ENCODE results near the gene EIF2B1. TPM values are rescaled to one million over a fixed set of nuclear protein-coding genes. Genes with fewer than 3 reads are reported as not detected.

Gene EIF2B1
- total and polyA plus RNA-seq, 2 donors (not counting 1 experiment from before 2014, with no cell fraction given) = 48.9 to 54.0 TPM

GRCh38 chr12:123614531-123614930 is 19.0 kb downstream of the EIF2B1 start:
- no peaks in the 10 kb centered on the region for H3K4me1 ChIP-seq (ENCODE audit: control insufficient read depth in 2 of 2, insufficient read depth in 2 of 2, low read length in 2 of 2)
- H3K4me3 ChIP-seq (ENCODE audit: control extremely low read depth in 1 of 5, extremely low read depth in 1 of 5, insufficient read depth in 1 of 5, low read depth in 2 of 5, low read length in 4 of 5) = no peak overlapping the region
- H3K27ac ChIP-seq (ENCODE audit: low read length in 2 of 2) = no peak overlapping the region
- Mint-ChIP-seq H3K4me1 (no peaks in the 10 kb centered on the region), H3K27me3 (no peaks in the 10 kb centered on the region), H3K9me3 (ENCODE audit: insufficient read depth) (no peaks in the 10 kb centered on the region), H3K4me3 (no peak overlapping the region), H3K27ac (no peak overlapping the region)
- no peaks in the 10 kb centered on the region for H4K20me1 ChIP-seq (ENCODE audit: control insufficient read depth, insufficient read depth, low read length, poor library complexity, severe bottlenecking)
- no peak for TF ChIP-seq EZH2 (IDR thresholded peaks at IDR 0.05; ENCODE audit: borderline replicate concordance, insufficient read depth, low read depth, low read length, poor library complexity, severe bottlenecking)
- TF ChIP-seq CTCF (IDR thresholded peaks at IDR 0.05) = no peak
- 93% methylated on average over 4 of the region's 4 CpGs for WGBS (ENCODE audit: insufficient coverage)
- H2AFZ ChIP-seq (ENCODE audit: insufficient read depth, low read depth, low read length, poor library complexity, severe bottlenecking) = no peak overlapping the region
- no peak overlapping the region for H3K9ac ChIP-seq (ENCODE audit: low read length)
- no peaks in the 10 kb centered on the region for H3K27me3 ChIP-seq (replicated peaks in 1 of 4; ENCODE audit: control extremely low read depth in 1 of 4, control insufficient read depth in 3 of 4, insufficient read depth in 4 of 4, low read length in 3 of 4)
- no peak overlapping the region for H3K4me2 ChIP-seq (replicated peaks; ENCODE audit: low read depth, low read length, poor library complexity, severe bottlenecking)
- ATAC-seq (ENCODE audit: low read depth) (no peak), DNase-seq (no peak)
- peaks cover 11% of the 10 kb centered on the region for H3K79me2 ChIP-seq (ENCODE audit: control insufficient read depth, insufficient read depth, low read length)
- POLR2A ChIA-PET = no interaction called here
- intact Hi-C loops (cut with micrococcal nuclease) = no loop called here
- CTCF ChIA-PET = no interaction called here
- H3K36me3 ChIP-seq (replicated peaks in 1 of 2; ENCODE audit: control extremely low read depth in 1 of 2, control insufficient read depth in 1 of 2, extremely low read depth in 1 of 2, insufficient read depth in 2 of 2, low read length in 1 of 2) = peaks cover 13 to 89% of the 10 kb centered on the region in 2 experiments
- H3K9me3 ChIP-seq (ENCODE audit: control extremely low read depth in 1 of 3, control insufficient read depth in 2 of 3, insufficient read depth in 1 of 3, low read length in 2 of 3) = no peaks in the 10 kb centered on the region

- Mint-ChIP-seq H3K9me3 (ENCODE audit: insufficient read depth) (no peaks in the 10 kb centered on the region), H3K4me3 (no peak overlapping the region), H3K27me3 (no peaks in the 10 kb centered on the region), H3K4me1 (no peaks in the 10 kb centered on the region), H3K27ac (no peak overlapping the region)
- TF ChIP-seq EZH2 (IDR thresholded peaks at IDR 0.05; ENCODE audit: borderline replicate concordance, insufficient read depth, low read depth, low read length, poor library complexity, severe bottlenecking) (no peak), CTCF (IDR thresholded peaks at IDR 0.05) (no peak)
- no peak for ATAC-seq (ENCODE audit: low read depth)
- no peak overlapping the region for H3K27ac ChIP-seq (ENCODE audit: low read length in 2 of 2)
- H3K36me3 ChIP-seq (replicated peaks in 1 of 2; ENCODE audit: control extremely low read depth in 1 of 2, control insufficient read depth in 1 of 2, extremely low read depth in 1 of 2, insufficient read depth in 2 of 2, low read length in 1 of 2) = peaks cover 13 to 89% of the 10 kb centered on the region in 2 experiments
- no peaks in the 10 kb centered on the region for H3K27me3 ChIP-seq (replicated peaks in 1 of 4; ENCODE audit: control extremely low read depth in 1 of 4, control insufficient read depth in 3 of 4, insufficient read depth in 4 of 4, low read length in 3 of 4)
- peaks cover 15% of the 10 kb centered on the region for H3K79me2 ChIP-seq (ENCODE audit: control insufficient read depth, insufficient read depth, low read length)
- ChIA-PET POLR2A (no interaction called here), CTCF (no interaction called here)
- intact Hi-C loops (cut with micrococcal nuclease) = no loop called here
- no CpG with 5 or more reads among the region's 2 CpGs for WGBS (ENCODE audit: insufficient coverage)
- no peak overlapping the region for H3K9ac ChIP-seq (ENCODE audit: low read length)
- no peak overlapping the region for H2AFZ ChIP-seq (ENCODE audit: insufficient read depth, low read depth, low read length, poor library complexity, severe bottlenecking)
- no peak overlapping the region for H3K4me3 ChIP-seq (ENCODE audit: control extremely low read depth in 1 of 5, extremely low read depth in 1 of 5, insufficient read depth in 1 of 5, low read depth in 2 of 5, low read length in 4 of 5)
- H3K4me2 ChIP-seq (replicated peaks; ENCODE audit: low read depth, low read length, poor library complexity, severe bottlenecking) = no peak overlapping the region
- H3K4me1 ChIP-seq (ENCODE audit: control insufficient read depth in 2 of 2, insufficient read depth in 2 of 2, low read length in 2 of 2) = no peaks in the 10 kb centered on the region
- no peaks in the 10 kb centered on the region for H4K20me1 ChIP-seq (ENCODE audit: control insufficient read depth, insufficient read depth, low read length, poor library complexity, severe bottlenecking)
- no peak for DNase-seq
- H3K9me3 ChIP-seq (ENCODE audit: control extremely low read depth in 1 of 3, control insufficient read depth in 2 of 3, insufficient read depth in 1 of 3, low read length in 2 of 3) = no peaks in the 10 kb centered on the region
These were observed 19.4 kb downstream of the EIF2B1 start for GRCh38 chr12:123614110-123614509.
